Measurements from ENCODE around the gene ATG7. TPM values are rescaled to one million over a fixed set of nuclear protein-coding genes. Genes with fewer than 3 reads are reported as not detected.

ATG7 gene
- total and polyA plus RNA-seq, 10 of the 15 experiments (the other 5 are each of a cell fraction or from before 2014, with no cell fraction given), result 13.5 to 49.5 (median 26.4) TPM

DNA sequence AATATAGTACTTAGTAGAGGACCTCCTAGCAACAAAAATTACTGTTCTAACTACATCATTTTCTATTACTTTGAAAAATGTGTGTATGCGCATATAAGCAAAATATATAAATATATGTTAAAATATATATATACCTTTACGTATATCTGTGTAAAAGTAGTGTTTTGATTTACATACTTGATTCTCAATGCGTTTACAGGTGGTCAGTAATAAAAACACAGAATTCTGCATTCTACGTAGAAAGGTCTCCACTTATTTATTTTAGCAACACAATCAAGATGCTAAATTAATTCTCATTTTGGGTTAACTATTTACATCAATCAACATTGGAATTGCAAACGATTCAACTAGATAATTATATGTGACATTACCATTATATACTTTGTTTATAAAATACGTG lies 158.0 kb downstream of the ATG7 start:
- no peak for DNase-seq (ENCODE audit: low read depth, low spot score)
- ATAC-seq, result no peak
- no peaks in the 10 kb centered on the region for H3K79me2 ChIP-seq (ENCODE audit: control insufficient read depth, insufficient read depth, low read length)
- POLR2A ChIA-PET, result no interaction called here
- H2AFZ ChIP-seq (ENCODE audit: control insufficient read depth, low read depth, low read length), result no peak overlapping the region
- no peak overlapping the region for H3K4me2 ChIP-seq (ENCODE audit: control insufficient read depth, insufficient read depth)
- in situ Hi-C loops (cut with MboI), result no loop called here
- CTCF ChIA-PET, result interaction anchor here (0.6 to 0.7 kb wide), 2 partner anchors 225 to 312 kb away, joined by 3 read pairs; no protein-coding TSS in a partner anchor
- no peaks in the 10 kb centered on the region for H3K27me3 ChIP-seq (replicated peaks in 1 of 2; ENCODE audit: control insufficient read depth in 2 of 2, insufficient read depth in 2 of 2, low read length in 1 of 2)
- TF ChIP-seq, protein P1, sequence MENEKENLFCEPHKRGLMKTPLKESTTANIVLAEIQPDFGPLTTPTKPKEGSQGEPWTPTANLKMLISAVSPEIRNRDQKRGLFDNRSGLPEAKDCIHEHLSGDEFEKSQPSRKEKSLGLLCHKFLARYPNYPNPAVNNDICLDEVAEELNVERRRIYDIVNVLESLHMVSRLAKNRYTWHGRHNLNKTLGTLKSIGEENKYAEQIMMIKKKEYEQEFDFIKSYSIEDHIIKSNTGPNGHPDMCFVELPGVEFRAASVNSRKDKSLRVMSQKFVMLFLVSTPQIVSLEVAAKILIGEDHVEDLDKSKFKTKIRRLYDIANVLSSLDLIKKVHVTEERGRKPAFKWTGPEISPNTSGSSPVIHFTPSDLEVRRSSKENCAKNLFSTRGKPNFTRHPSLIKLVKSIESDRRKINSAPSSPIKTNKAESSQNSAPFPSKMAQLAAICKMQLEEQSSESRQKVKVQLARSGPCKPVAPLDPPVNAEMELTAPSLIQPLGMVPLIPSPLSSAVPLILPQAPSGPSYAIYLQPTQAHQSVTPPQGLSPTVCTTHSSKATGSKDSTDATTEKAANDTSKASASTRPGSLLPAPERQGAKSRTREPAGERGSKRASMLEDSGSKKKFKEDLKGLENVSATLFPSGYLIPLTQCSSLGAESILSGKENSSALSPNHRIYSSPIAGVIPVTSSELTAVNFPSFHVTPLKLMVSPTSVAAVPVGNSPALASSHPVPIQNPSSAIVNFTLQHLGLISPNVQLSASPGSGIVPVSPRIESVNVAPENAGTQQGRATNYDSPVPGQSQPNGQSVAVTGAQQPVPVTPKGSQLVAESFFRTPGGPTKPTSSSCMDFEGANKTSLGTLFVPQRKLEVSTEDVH (IDR thresholded peaks at IDR 0.05; ENCODE audit: low read depth, partially characterized antibody), result no peak
- TF ChIP-seq, protein P2, sequence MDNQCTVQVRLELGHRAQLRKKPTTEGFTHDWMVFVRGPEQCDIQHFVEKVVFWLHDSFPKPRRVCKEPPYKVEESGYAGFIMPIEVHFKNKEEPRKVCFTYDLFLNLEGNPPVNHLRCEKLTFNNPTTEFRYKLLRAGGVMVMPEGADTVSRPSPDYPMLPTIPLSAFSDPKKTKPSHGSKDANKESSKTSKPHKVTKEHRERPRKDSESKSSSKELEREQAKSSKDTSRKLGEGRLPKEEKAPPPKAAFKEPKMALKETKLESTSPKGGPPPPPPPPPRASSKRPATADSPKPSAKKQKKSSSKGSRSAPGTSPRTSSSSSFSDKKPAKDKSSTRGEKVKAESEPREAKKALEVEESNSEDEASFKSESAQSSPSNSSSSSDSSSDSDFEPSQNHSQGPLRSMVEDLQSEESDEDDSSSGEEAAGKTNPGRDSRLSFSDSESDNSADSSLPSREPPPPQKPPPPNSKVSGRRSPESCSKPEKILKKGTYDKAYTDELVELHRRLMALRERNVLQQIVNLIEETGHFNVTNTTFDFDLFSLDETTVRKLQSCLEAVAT (IDR thresholded peaks at IDR 0.05), result no peak
- no peak for TF ChIP-seq SPI1 (IDR thresholded peaks at IDR 0.05; ENCODE audit: borderline replicate concordance, insufficient read depth, low read depth, low read length)
- TF ChIP-seq, protein P3, sequence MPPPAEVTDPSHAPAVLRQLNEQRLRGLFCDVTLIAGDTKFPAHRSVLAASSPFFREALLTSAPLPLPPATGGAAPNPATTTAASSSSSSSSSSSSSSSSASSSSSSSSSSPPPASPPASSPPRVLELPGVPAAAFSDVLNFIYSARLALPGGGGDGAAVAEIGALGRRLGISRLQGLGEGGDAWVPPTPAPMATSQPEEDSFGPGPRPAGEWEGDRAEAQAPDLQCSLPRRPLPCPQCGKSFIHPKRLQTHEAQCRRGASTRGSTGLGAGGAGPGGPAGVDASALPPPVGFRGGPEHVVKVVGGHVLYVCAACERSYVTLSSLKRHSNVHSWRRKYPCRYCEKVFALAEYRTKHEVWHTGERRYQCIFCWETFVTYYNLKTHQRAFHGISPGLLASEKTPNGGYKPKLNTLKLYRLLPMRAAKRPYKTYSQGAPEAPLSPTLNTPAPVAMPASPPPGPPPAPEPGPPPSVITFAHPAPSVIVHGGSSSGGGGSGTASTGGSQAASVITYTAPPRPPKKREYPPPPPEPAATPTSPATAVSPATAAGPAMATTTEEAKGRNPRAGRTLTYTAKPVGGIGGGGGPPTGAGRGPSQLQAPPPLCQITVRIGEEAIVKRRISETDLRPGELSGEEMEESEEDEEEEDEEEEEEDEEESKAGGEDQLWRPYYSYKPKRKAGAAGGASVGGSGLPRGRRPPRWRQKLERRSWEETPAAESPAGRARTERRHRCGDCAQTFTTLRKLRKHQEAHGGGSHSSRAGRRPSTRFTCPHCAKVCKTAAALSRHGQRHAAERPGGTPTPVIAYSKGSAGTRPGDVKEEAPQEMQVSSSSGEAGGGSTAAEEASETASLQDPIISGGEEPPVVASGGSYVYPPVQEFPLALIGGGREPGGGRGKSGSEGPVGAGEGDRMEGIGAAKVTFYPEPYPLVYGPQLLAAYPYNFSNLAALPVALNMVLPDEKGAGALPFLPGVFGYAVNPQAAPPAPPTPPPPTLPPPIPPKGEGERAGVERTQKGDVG (CRISPR knock-in tag; IDR thresholded peaks at IDR 0.05), result no peak
- TF ChIP-seq IKZF2 (IDR thresholded peaks at IDR 0.05), result no peak
- TF ChIP-seq, protein P4, sequence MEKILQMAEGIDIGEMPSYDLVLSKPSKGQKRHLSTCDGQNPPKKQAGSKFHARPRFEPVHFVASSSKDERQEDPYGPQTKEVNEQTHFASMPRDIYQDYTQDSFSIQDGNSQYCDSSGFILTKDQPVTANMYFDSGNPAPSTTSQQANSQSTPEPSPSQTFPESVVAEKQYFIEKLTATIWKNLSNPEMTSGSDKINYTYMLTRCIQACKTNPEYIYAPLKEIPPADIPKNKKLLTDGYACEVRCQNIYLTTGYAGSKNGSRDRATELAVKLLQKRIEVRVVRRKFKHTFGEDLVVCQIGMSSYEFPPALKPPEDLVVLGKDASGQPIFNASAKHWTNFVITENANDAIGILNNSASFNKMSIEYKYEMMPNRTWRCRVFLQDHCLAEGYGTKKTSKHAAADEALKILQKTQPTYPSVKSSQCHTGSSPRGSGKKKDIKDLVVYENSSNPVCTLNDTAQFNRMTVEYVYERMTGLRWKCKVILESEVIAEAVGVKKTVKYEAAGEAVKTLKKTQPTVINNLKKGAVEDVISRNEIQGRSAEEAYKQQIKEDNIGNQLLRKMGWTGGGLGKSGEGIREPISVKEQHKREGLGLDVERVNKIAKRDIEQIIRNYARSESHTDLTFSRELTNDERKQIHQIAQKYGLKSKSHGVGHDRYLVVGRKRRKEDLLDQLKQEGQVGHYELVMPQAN (conservative IDR thresholded peaks at IDR 0.05), result no peak
- TF ChIP-seq, protein P5, sequence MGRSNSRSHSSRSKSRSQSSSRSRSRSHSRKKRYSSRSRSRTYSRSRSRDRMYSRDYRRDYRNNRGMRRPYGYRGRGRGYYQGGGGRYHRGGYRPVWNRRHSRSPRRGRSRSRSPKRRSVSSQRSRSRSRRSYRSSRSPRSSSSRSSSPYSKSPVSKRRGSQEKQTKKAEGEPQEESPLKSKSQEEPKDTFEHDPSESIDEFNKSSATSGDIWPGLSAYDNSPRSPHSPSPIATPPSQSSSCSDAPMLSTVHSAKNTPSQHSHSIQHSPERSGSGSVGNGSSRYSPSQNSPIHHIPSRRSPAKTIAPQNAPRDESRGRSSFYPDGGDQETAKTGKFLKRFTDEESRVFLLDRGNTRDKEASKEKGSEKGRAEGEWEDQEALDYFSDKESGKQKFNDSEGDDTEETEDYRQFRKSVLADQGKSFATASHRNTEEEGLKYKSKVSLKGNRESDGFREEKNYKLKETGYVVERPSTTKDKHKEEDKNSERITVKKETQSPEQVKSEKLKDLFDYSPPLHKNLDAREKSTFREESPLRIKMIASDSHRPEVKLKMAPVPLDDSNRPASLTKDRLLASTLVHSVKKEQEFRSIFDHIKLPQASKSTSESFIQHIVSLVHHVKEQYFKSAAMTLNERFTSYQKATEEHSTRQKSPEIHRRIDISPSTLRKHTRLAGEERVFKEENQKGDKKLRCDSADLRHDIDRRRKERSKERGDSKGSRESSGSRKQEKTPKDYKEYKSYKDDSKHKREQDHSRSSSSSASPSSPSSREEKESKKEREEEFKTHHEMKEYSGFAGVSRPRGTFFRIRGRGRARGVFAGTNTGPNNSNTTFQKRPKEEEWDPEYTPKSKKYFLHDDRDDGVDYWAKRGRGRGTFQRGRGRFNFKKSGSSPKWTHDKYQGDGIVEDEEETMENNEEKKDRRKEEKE (IDR thresholded peaks at IDR 0.05), result no peak
- TF ChIP-seq SIX5 (IDR thresholded peaks at IDR 0.05; ENCODE audit: low read depth, low read length, severe bottlenecking), result no peak
- no peaks in the 10 kb centered on the region for H4K20me1 ChIP-seq (ENCODE audit: control insufficient read depth, insufficient read depth)
- 98% methylated on average over 6 of the region's 6 CpGs for WGBS (ENCODE audit: insufficient coverage, insufficient replicate concordance, low lambda C conversion rate, missing lambda C conversion rate)
- intact Hi-C loops (cut with micrococcal nuclease; ENCODE audit: unreplicated experiment), result no loop called here
- no peak overlapping the region for H3K9ac ChIP-seq (ENCODE audit: control insufficient read depth, insufficient read depth, low read length)
- no peaks in the 10 kb centered on the region for H3K4me1 ChIP-seq (ENCODE audit: control insufficient read depth, insufficient read depth, low read length)
- SMC1A ChIA-PET (ENCODE audit: uncharacterized antibody, unreplicated experiment), result no interaction called here
- FAIRE-seq, result no peak
- BruUV-seq (replicated peaks), result no TSS peak
- H3K9me3 ChIP-seq (replicated peaks; ENCODE audit: control insufficient read depth, insufficient read depth, low read length), result no peaks in the 10 kb centered on the region
- no peak overlapping the region for H3K27ac ChIP-seq (ENCODE audit: control insufficient read depth, insufficient read depth)
- RAD21 ChIA-PET (ENCODE audit: unreplicated experiment), result no interaction called here
- H3K4me3 ChIP-seq, result no peak overlapping the region
- H3K36me3 ChIP-seq (ENCODE audit: control insufficient read depth in 2 of 2, insufficient read depth in 2 of 2, low read length in 1 of 2), result peaks cover 2 to 4% of the 10 kb centered on the region in 2 experiments; a peak in 2 of 4 replicates
